Stomach (tissue), 9 donors: Measurements from ENCODE around the gene NOTO. TPM values are rescaled to one million over a fixed set of nuclear protein-coding genes. Genes with fewer than 3 reads are reported as not detected.

Source experiments
- DNase-seq, 2 donors: peaks; one replicate each; pipeline versions ENCODE4 v3.0.0 to v3.0.0-alpha.2; 2013 to 2019
- H3K27ac ChIP-seq, 5 donors: fragments of 200-600 bp in 4 of 5; sonication (generic) in 4 of 5; one replicate each; pipeline ENCODE4 v1.5.1; 2013 to 2019; ENCODE audit warnings: mild to moderate bottlenecking in 1 of 5, moderate library complexity in 1 of 5
- H3K27me3 ChIP-seq, 3 donors: fragments of 200-600 bp; sonication (generic); one replicate each; pipeline ENCODE4 v1.5.1; 2017 to 2019; ENCODE audit warnings: mixed run types in 1 of 3
- H3K36me3 ChIP-seq, 4 donors: fragments of 200-600 bp; sonication (generic); 1 replicate in 3 of 4; 2 replicates in 1 of 4; pipeline ENCODE4 v1.5.1; 2016 to 2019
- H3K4me1 ChIP-seq, 4 donors: fragments of 200-600 bp; sonication (generic); one replicate each; pipeline ENCODE4 v1.5.1; 2016 to 2019
- H3K4me3 ChIP-seq, 4 donors: fragments of 200-600 bp; sonication (generic) in 3 of 4; one replicate each; pipeline ENCODE4 v1.5.1; 2016 to 2019; ENCODE audit warnings: mild to moderate bottlenecking in 1 of 4
- H3K9me3 ChIP-seq, 4 donors: fragments of 200-600 bp; sonication (generic); one replicate each; pipeline ENCODE4 v1.5.1; 2016 to 2019
- EP300 ChIP-seq: sonication (generic); formaldehyde crosslinking; IDR thresholded peaks from one replicate; pipeline ENCODE4 v1.6.1; 2017; ENCODE audit warnings: antibody characterized with exemption
- POLR2A ChIP-seq, 4 donors: fragments of 450-650 bp; IDR thresholded peaks; one replicate each; pipeline ENCODE4 v1.6.1; 2016; ENCODE audit warnings: antibody characterized with exemption in 4 of 4, control low read depth in 2 of 4, mild to moderate bottlenecking in 1 of 4, moderate library complexity in 1 of 4
- POLR2AphosphoS5 ChIP-seq, 3 donors: sonication (generic); formaldehyde crosslinking; IDR thresholded peaks; one replicate each; pipeline ENCODE4 v1.6.1; 2016; ENCODE audit warnings: antibody characterized with exemption in 3 of 3
- WGBS, 5 donors: extraction: QIAGEN DNeasy Blood & Tissue Kit in 3 of 5; methylation state at CpG; one replicate each; pipeline versions ENCODE4 v1.1.5 to v1.1.7; 2013 to 2018; 5-methylcytosine and 5-hydroxymethylcytosine counted together
- intact Hi-C: fragments of 100-400 bp; cut with DNase I; formaldehyde crosslinking; loops from one replicate; pipeline ENCODE4 v1.15.1; 2023; ENCODE audit warnings: low total_unique reads
- polyA plus RNA-seq, 3 donors: library from polyadenylated mRNA; stranded (reverse); fragments of 200-250 nt; gene quantifications; one replicate each; pipeline ENCODE4 v1.2.3, GENCODE V29; 2013
- total RNA-seq, 5 donors: library from RNA; depleted of rRNA; stranded (reverse); fragments of >200 nt; gene quantifications; one replicate each; pipeline versions ENCODE4 v1.1.0 to v1.2.3, GENCODE V29; 2014 to 2016
- TF ChIP-seq, protein P1 (sequence below), 7 experiments: fragments of 450-650 bp in 4 of 7; fragments of 200-600 bp in 3 of 7; sonication (generic) in 3 of 7; IDR thresholded peaks; one replicate each; pipeline ENCODE4 v1.5.1; 2016 to 2019; ENCODE audit warnings: antibody characterized with exemption in 7 of 7, control low read depth in 2 of 7, mild to moderate bottlenecking in 1 of 7
- donor health status: healthy with polysubstance abuse.
- donor health status: Bipolar disorder and iron deficiency.
- donor health status: healthy.

Gene NOTO
- total and polyA plus RNA-seq, 8 donors: 0.25 to 0.31 TPM; not detected in 6

DNA sequence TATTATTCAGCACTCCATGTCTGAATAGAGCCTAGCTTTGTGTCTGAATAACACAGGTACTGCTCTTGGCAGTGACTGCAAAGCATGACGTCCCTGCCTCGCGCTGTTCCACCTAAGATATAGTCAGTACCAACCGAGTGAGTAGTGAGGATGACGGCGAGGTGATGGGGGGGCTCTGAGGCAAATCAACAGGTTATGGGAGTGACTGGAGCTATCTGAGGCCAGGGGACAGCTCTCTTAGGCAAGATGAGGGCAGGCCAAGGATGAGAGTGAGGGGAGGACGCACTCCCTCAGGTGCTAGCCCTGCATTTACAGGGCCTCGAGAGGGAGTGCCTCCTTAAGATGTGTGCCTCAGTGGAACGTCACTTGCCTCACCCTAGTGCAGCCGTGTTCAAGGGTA is 28.1 kb upstream of the NOTO start:
- Histone ChIP-seq H3K36me3 (no peaks in the 10 kb centered on the region), H3K27me3 (peaks cover 0 to 62% (median 16%) of the 10 kb centered on the region in 3 donors), H3K27ac (no peak overlapping the region), H3K4me1 (peaks cover 20 to 32% (median 30%) of the 10 kb centered on the region in 4 donors), H3K9me3 (no peaks in the 10 kb centered on the region), H3K4me3 (no peak overlapping the region)
- WGBS, 5 donors: 90 to 95% (median 93%) methylated on average over 10 of the region's 10 CpGs
- intact Hi-C loops: loop anchor here (10.0 kb wide), 1 partner anchor 279 kb away; no protein-coding TSS in a partner anchor
- TF ChIP-seq EP300 (no peak), POLR2A (IDR thresholded peaks at IDR 0.05) (no peak), POLR2AphosphoS5 (IDR thresholded peaks at IDR 0.05) (no peak)
- TF ChIP-seq, protein P1, sequence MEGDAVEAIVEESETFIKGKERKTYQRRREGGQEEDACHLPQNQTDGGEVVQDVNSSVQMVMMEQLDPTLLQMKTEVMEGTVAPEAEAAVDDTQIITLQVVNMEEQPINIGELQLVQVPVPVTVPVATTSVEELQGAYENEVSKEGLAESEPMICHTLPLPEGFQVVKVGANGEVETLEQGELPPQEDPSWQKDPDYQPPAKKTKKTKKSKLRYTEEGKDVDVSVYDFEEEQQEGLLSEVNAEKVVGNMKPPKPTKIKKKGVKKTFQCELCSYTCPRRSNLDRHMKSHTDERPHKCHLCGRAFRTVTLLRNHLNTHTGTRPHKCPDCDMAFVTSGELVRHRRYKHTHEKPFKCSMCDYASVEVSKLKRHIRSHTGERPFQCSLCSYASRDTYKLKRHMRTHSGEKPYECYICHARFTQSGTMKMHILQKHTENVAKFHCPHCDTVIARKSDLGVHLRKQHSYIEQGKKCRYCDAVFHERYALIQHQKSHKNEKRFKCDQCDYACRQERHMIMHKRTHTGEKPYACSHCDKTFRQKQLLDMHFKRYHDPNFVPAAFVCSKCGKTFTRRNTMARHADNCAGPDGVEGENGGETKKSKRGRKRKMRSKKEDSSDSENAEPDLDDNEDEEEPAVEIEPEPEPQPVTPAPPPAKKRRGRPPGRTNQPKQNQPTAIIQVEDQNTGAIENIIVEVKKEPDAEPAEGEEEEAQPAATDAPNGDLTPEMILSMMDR (IDR thresholded peaks at IDR 0.05): no peak
- DNase-seq: peak in 1 of 2 donors; percentile 3

DNA sequence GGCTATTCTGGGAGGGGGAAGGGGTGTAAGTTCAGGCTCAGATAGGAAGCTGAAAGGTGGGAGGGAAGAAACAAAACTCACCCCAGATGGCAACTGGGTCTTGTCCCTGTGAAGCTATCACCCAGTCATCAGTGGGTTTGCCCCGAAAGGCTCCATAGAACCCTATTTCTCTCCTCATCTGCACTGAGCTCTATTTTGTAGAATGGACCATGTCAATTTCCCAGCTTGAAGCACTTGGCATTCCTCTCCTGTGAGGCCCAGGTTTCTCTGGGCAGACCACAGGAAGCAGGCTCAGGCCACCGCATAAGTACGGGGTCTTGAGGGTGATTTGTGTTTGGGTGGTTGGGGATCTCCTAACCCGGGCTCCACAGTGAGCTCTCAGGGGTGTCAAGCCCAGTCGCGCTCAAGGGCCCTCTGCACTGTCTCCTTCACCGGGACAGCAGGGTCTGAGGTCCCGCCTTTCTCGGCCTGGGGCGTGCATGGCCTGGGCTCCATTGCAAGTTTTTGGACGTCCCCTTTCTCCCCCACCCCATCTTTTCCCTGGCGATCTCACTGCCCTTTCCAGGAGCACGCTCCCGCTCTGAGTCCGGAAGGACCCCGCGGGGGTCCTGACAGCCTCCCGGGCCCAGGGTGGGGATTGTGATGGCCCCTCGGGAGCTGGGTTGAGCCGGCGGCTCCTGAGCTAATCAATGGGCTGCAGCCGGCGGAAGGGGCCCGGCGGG is 27.3 kb upstream of the NOTO start:
- H3K4me3 ChIP-seq: peak overlapping the region; percentile 55 to 61 (median 56)
- TF ChIP-seq POLR2AphosphoS5 (IDR thresholded peaks at IDR 0.05): no peak
- no peak for TF ChIP-seq EP300
- TF ChIP-seq, protein P1 (IDR thresholded peaks at IDR 0.05): no peak
- TF ChIP-seq POLR2A (IDR thresholded peaks at IDR 0.05): no peak
- no peak for DNase-seq
- H3K36me3 ChIP-seq: no peaks in the 10 kb centered on the region
- H3K9me3 ChIP-seq: no peaks in the 10 kb centered on the region
- peaks cover 0 to 71% (median 16%) of the 10 kb centered on the region in 3 donors for H3K27me3 ChIP-seq
- H3K4me1 ChIP-seq: peaks cover 20 to 32% (median 30%) of the 10 kb centered on the region in 4 donors
- intact Hi-C loops: loop anchor here (5.0 to 10.0 kb wide), 2 partner anchors 88 to 280 kb away; no protein-coding TSS in a partner anchor
- H3K27ac ChIP-seq: peak overlapping the region in 2 of 5 donors; percentile 68 to 81
- 22 to 51% (median 35%) methylated on average over 9 to 25 of the region's 25 CpGs for WGBS, 5 donors

DNA sequence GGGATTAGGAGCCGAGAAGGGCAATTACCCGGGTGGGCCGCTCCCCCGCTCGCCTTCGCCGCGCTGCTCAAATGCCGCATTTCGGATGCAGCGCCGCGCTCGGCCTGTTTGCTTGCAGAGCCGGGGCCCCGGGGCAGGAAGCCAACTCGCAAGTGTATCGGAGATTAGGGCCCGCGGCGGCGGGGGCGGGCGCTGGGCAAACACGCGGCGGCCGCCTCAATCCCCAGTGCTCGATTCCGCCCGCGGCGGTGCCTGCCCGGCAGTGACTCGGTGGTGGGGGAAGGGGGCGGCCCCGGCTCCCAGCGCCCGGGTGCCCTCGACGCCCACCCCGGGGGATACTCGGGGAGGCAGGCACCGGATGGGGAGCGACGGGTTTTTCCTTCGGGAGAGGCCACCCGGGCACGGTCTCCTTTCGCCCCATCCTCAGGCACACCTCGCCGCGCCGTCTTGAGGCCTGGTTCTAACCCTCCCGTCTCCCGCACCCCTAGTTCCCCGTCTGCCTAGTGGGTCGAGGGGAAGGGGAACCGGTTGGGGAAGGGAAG is 26.6 kb upstream of the NOTO start:
- 0 to 1% (median 0%) methylated on average over 11 to 59 of the region's 59 CpGs for WGBS, 5 donors
- H3K27ac ChIP-seq: peak overlapping the region; percentile 21 to 81 (median 78)

More for the DNA sequence above, 26.6 kb upstream of the NOTO start:
- intact Hi-C loops: loop anchor here (5.0 to 10.0 kb wide), 2 partner anchors 88 to 281 kb away; no protein-coding TSS in a partner anchor
- no peaks in the 10 kb centered on the region for H3K9me3 ChIP-seq
- no peaks in the 10 kb centered on the region for H3K36me3 ChIP-seq
- TF ChIP-seq POLR2AphosphoS5 (IDR thresholded peaks at IDR 0.05) (peak in 1 of 3 donors; percentile 42), EP300 (no peak), POLR2A (IDR thresholded peaks at IDR 0.05) (no peak)
- TF ChIP-seq, protein P1 (IDR thresholded peaks at IDR 0.05): no peak
- DNase-seq: peak; percentile 92 to 93
- peaks cover 0 to 77% (median 16%) of the 10 kb centered on the region in 3 donors for H3K27me3 ChIP-seq
- peaks cover 20 to 32% (median 30%) of the 10 kb centered on the region in 4 donors for H3K4me1 ChIP-seq
- H3K4me3 ChIP-seq: peak overlapping the region; percentile 55 to 61 (median 56)
